WTC11 (cell line): ENCODE measurements around the gene CLK3.

Source experiments
- JUN ChIP-seq: sonication (generic); formaldehyde crosslinking; IDR thresholded peaks from 2 replicates; pipeline ENCODE4 v1.8.0; 2023; ENCODE audit warnings: mild to moderate bottlenecking, missing genetic modification reagents
- NFYB ChIP-seq: sonication (generic); formaldehyde crosslinking; conservative IDR thresholded peaks from 2 replicates; pipeline ENCODE4 v1.8.0; 2022; ENCODE audit warnings: low read depth, missing genetic modification reagents
- TF ChIP-seq, protein P1 (sequence below): sonication (generic); formaldehyde crosslinking; IDR thresholded peaks from 2 replicates; pipeline ENCODE4 v1.8.1; 2023; ENCODE audit warnings: mild to moderate bottlenecking, missing genetic modification reagents
- TF ChIP-seq, protein P2 (sequence below): fragments of 200-600 bp; IDR thresholded peaks from 2 replicates; pipeline ENCODE4 v1.8.0; 2022; ENCODE audit warnings: antibody characterized with exemption

DNA sequence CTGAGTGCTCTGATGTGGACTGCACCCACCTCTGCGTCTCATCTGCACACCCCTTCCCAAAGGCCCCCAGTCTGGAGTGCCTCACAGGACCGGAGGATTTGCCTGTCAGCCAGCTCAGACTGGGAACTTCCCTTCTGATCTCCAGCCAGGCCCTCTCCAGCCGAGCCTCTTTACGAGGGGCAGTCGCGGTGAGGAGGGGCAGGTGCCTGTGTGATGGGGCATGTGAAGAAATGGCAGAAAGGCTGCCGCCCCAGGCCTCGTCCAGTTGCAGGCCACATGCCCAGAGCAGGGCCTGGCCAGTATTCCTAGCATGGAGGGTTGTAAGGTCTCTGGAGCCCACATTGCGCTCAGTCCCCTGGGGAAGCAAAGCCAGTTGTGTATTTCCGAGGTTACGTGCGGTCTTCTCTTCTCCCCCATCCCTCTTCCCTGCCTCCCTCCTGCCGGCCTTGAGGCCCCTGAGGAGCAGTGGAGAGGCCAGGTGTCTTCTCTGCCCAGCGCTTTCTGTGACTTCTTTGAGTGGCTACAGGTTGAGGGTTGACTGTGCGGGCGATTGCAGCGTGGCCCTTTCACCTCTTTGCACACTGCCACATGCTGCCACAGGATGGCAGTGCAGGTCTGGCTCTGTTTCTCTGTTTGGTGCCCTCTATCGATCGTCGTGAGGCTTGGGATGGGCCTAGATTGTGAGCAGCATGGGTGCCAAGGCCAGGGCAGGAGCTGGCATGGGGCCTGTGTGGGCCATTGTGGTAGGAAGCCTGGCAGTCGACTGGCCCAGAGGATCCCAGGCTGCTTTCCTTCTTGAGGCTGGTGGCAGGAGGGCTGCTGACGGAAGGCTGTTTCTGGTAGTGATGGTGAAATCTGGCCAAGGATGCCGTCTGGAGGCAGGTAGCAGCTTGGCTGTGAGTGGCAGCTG is 5.3 kb downstream of the CLK3 start:
- TF ChIP-seq, protein P1, sequence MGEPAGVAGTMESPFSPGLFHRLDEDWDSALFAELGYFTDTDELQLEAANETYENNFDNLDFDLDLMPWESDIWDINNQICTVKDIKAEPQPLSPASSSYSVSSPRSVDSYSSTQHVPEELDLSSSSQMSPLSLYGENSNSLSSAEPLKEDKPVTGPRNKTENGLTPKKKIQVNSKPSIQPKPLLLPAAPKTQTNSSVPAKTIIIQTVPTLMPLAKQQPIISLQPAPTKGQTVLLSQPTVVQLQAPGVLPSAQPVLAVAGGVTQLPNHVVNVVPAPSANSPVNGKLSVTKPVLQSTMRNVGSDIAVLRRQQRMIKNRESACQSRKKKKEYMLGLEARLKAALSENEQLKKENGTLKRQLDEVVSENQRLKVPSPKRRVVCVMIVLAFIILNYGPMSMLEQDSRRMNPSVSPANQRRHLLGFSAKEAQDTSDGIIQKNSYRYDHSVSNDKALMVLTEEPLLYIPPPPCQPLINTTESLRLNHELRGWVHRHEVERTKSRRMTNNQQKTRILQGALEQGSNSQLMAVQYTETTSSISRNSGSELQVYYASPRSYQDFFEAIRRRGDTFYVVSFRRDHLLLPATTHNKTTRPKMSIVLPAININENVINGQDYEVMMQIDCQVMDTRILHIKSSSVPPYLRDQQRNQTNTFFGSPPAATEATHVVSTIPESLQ (CRISPR knock-in tag), result no peak
- TF ChIP-seq, protein P2, sequence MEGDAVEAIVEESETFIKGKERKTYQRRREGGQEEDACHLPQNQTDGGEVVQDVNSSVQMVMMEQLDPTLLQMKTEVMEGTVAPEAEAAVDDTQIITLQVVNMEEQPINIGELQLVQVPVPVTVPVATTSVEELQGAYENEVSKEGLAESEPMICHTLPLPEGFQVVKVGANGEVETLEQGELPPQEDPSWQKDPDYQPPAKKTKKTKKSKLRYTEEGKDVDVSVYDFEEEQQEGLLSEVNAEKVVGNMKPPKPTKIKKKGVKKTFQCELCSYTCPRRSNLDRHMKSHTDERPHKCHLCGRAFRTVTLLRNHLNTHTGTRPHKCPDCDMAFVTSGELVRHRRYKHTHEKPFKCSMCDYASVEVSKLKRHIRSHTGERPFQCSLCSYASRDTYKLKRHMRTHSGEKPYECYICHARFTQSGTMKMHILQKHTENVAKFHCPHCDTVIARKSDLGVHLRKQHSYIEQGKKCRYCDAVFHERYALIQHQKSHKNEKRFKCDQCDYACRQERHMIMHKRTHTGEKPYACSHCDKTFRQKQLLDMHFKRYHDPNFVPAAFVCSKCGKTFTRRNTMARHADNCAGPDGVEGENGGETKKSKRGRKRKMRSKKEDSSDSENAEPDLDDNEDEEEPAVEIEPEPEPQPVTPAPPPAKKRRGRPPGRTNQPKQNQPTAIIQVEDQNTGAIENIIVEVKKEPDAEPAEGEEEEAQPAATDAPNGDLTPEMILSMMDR, result peak; percentile 80
- TF ChIP-seq JUN (CRISPR knock-in tag) (no peak), NFYB (CRISPR knock-in tag) (no peak)
